B cell (primary cell): ENCODE results near the gene ZNF646. TPM values are rescaled to one million over a fixed set of nuclear protein-coding genes. Genes with fewer than 3 reads are reported as not detected.

Source experiments
- ATAC-seq: fragments of 200-7000 bp; cut with Tn5 transposase; one replicate; pipeline ENCODE4 v1.10.0; 2021; ENCODE audit warnings: low read depth, mild to moderate bottlenecking, moderate number of reproducible peaks, moderate library complexity
- CTCF ChIA-PET: fragments of 350-600 bp; sonication (Branson Sonifier 250); formaldehyde crosslinking; loops from one replicate; lab custom pipeline; 2021; ENCODE audit warnings: antibody characterized with exemption, inconsistent platforms; lab: Charles Lee
- POLR2A ChIA-PET: fragments of 350-600 bp; sonication (Branson Sonifier 250); formaldehyde crosslinking; loops from one replicate; lab custom pipeline; 2021; ENCODE audit warnings: antibody characterized with exemption; lab: Charles Lee
- DNase-seq: peaks from one replicate; pipeline ENCODE4 v3.0.0; 2013
- H2AFZ ChIP-seq: 2 replicates; pipeline ENCODE4 v1.6.1; 2012; ENCODE audit warnings: mild to moderate bottlenecking, low read depth, low read length; ENCODE audit not compliant: insufficient read depth, poor library complexity, severe bottlenecking
- H3K27ac ChIP-seq, 2 donors: 1 replicate in 1 of 2; 2 replicates in 1 of 2; pipeline ENCODE4 v1.5.1; 2012 to 2013; ENCODE audit warnings: low read length in 2 of 2, mild to moderate bottlenecking in 2 of 2, moderate library complexity in 1 of 2
- H3K27me3 ChIP-seq, 4 experiments: fragments of 200-600 bp in 1 of 4; sonication (generic) in 1 of 4; replicated peaks in 1 of 4; 1 replicate in 2 of 4; 2 replicates in 2 of 4; pipeline versions ENCODE4 v1.6.1 to v1.7.0; 2013 to 2016; ENCODE audit warnings: low read length in 3 of 4, mild to moderate bottlenecking in 2 of 4, mixed read lengths in 1 of 4, moderate library complexity in 1 of 4; ENCODE audit not compliant: insufficient read depth in 4 of 4, control insufficient read depth in 3 of 4; ENCODE audit errors: control extremely low read depth in 1 of 4
- H3K36me3 ChIP-seq, 2 experiments: replicated peaks in 1 of 2; 1 replicate in 1 of 2; 2 replicates in 1 of 2; pipeline versions ENCODE4 v1.6.1 to v1.7.1; 2013; ENCODE audit warnings: low read length in 1 of 2; ENCODE audit not compliant: insufficient read depth in 2 of 2, control insufficient read depth in 1 of 2; ENCODE audit errors: control extremely low read depth in 1 of 2, extremely low read depth in 1 of 2
- H3K4me1 ChIP-seq, 2 donors: fragments of 200-600 bp in 1 of 2; sonication (generic) in 1 of 2; 1 replicate in 1 of 2; 2 replicates in 1 of 2; pipeline versions ENCODE4 v1.5.1 to v1.6.1; 2013 to 2017; ENCODE audit warnings: low read length in 2 of 2; ENCODE audit not compliant: control insufficient read depth in 2 of 2, insufficient read depth in 2 of 2
- H3K4me2 ChIP-seq: replicated peaks from 2 replicates; pipeline ENCODE3; 2012; ENCODE audit warnings: mild to moderate bottlenecking, low read depth, low read length; ENCODE audit not compliant: poor library complexity, severe bottlenecking
- H3K4me3 ChIP-seq, 5 experiments: fragments of 200-600 bp in 1 of 5; sonication (generic) in 1 of 5; 1 replicate in 3 of 5; 2 replicates in 2 of 5; pipeline versions ENCODE4 v1.5.1 to v1.7.0; 2011 to 2016; ENCODE audit warnings: low read length in 4 of 5, mild to moderate bottlenecking in 4 of 5, low read depth in 2 of 5, control low read depth in 1 of 5, moderate library complexity in 1 of 5; ENCODE audit not compliant: insufficient read depth in 1 of 5; ENCODE audit errors: control extremely low read depth in 1 of 5, extremely low read depth in 1 of 5
- H3K79me2 ChIP-seq: fragments of 200-600 bp; sonication (generic); one replicate; pipeline ENCODE4 v1.6.0; 2016; ENCODE audit warnings: low read length; ENCODE audit not compliant: control insufficient read depth, insufficient read depth
- H3K9ac ChIP-seq: fragments of 200-600 bp; sonication (generic); 2 replicates; pipeline ENCODE4 v1.6.1; 2017; ENCODE audit warnings: mild to moderate bottlenecking, low read length, moderate library complexity
- H3K9me3 ChIP-seq, 3 donors: one replicate each; pipeline versions ENCODE4 v1.6.1 to v1.7.1; 2013; ENCODE audit warnings: low read length in 2 of 3; ENCODE audit not compliant: control insufficient read depth in 2 of 3, insufficient read depth in 1 of 3; ENCODE audit errors: control extremely low read depth in 1 of 3
- H4K20me1 ChIP-seq: 2 replicates; pipeline ENCODE4 v1.6.0; 2012; ENCODE audit warnings: mild to moderate bottlenecking, low read length; ENCODE audit not compliant: insufficient read depth, control insufficient read depth, poor library complexity, severe bottlenecking
- H3K27ac Mint-ChIP-seq: one replicate; pipeline ENCODE4 v1.8.0; 2021; ENCODE audit warnings: mixed read lengths
- H3K27me3 Mint-ChIP-seq: one replicate; pipeline ENCODE4 v1.8.0; 2021; ENCODE audit warnings: mixed read lengths
- H3K4me1 Mint-ChIP-seq: one replicate; pipeline ENCODE4 v1.8.0; 2021; ENCODE audit warnings: mixed read lengths
- H3K4me3 Mint-ChIP-seq: one replicate; pipeline ENCODE4 v1.8.0; 2021; ENCODE audit warnings: mixed read lengths
- H3K9me3 Mint-ChIP-seq: one replicate; pipeline ENCODE4 v1.8.0; 2022; ENCODE audit warnings: mixed read lengths; ENCODE audit not compliant: insufficient read depth
- EZH2 ChIP-seq: IDR thresholded peaks from 2 replicates; pipeline ENCODE4 v1.6.1; 2012; ENCODE audit warnings: borderline replicate concordance, low read depth, mild to moderate bottlenecking, moderate library complexity, low read length; ENCODE audit not compliant: insufficient read depth, poor library complexity, severe bottlenecking
- WGBS: methylation state at CpG from one replicate; pipeline ENCODE4 v1.1.5; 2013; ENCODE audit warnings: missing lambda C conversion rate; ENCODE audit not compliant: insufficient coverage; 5-methylcytosine and 5-hydroxymethylcytosine counted together
- intact Hi-C: fragments of 100-400 bp; cut with micrococcal nuclease; formaldehyde crosslinking; loops from one replicate; pipeline ENCODE4 v1.10.0; 2022
- polyA plus RNA-seq: library from polyadenylated mRNA; depleted of rRNA; stranded (reverse); fragments of >200 nt; gene quantifications from 2 replicates; pipeline ENCODE4 v1.2.3, GENCODE V29; 2012
- total RNA-seq, 2 donors: library from RNA; stranded (reverse); fragments of 120-200 nt in 1 of 2; gene quantifications; 1 replicate in 1 of 2; 2 replicates in 1 of 2; pipeline versions ENCODE4 v1.2.3 to v1.2.4, GENCODE V29; 2013 to 2022
- TF ChIP-seq, protein P1 (sequence below): fragments of 200-600 bp; IDR thresholded peaks from one replicate; pipeline ENCODE4 v1.8.0; 2022; ENCODE audit warnings: antibody characterized with exemption, mild to moderate bottlenecking

Gene ZNF646
- total and polyA plus RNA-seq, 2 donors (not counting 1 experiment from before 2014, with no cell fraction given), result 14.7 to 45.9 TPM

DNA sequence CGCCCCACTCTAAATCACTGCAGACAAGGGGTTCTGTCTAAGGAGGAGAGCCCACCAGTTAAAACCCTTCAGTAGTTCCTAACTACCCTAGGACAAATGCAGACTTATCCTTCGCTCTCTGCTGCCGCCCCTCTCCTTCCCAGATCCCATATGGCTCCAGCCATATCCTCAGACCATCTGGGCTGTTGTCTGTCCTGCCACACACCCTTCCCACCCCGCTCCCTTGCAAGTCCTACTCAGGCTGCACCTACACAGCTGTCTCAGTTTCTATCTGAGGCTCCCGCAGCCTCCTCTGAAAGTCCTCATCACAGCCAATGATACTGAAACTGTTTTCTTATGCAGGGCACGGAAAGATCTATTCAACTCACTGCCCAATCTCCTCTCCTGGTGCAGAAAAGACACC lies 33.2 kb downstream of the ZNF646 start:
- H3K36me3 ChIP-seq, result peaks cover 0 to 26% of the 10 kb centered on the region in 2 experiments
- no peak overlapping the region for H3K9ac ChIP-seq
- Mint-ChIP-seq H3K27me3 (no peaks in the 10 kb centered on the region), H3K4me3 (peak overlapping the region; percentile 91), H3K9me3 (no peaks in the 10 kb centered on the region), H3K27ac (peak overlapping the region; percentile 82), H3K4me1 (peaks cover 21% of the 10 kb centered on the region)
- 78% methylated on average over 6 of the region's 6 CpGs for WGBS
- DNase-seq, result no peak
- intact Hi-C loops, result loop anchor here (10.0 kb wide), 1 partner anchor 77 kb away; the partner anchor contains the start of gene FUS
- ATAC-seq, result no peak
- H3K27me3 ChIP-seq, result no peaks in the 10 kb centered on the region
- H3K4me1 ChIP-seq, result peaks cover 7 to 18% of the 10 kb centered on the region in 2 donors
- H3K79me2 ChIP-seq, result peaks cover 10% of the 10 kb centered on the region
- peak overlapping the region; percentile 100 for H3K4me2 ChIP-seq
- no peaks in the 10 kb centered on the region for H3K9me3 ChIP-seq
- H2AFZ ChIP-seq, result peak overlapping the region; percentile 92
- ChIA-PET CTCF (interaction anchor here (1.0 to 1.2 kb wide), 3 partner anchors 10 to 35 kb away, joined by 3 to 4 read pairs (median 3); partner anchors contain the start of gene KAT8), POLR2A (interaction anchor here (1.1 kb wide), 1 partner anchor 10 kb away, joined by 3 read pairs; the partner anchor contains the start of gene KAT8)
- H3K27ac ChIP-seq, result no peak overlapping the region
- no peak for TF ChIP-seq EZH2
- TF ChIP-seq, protein P1, sequence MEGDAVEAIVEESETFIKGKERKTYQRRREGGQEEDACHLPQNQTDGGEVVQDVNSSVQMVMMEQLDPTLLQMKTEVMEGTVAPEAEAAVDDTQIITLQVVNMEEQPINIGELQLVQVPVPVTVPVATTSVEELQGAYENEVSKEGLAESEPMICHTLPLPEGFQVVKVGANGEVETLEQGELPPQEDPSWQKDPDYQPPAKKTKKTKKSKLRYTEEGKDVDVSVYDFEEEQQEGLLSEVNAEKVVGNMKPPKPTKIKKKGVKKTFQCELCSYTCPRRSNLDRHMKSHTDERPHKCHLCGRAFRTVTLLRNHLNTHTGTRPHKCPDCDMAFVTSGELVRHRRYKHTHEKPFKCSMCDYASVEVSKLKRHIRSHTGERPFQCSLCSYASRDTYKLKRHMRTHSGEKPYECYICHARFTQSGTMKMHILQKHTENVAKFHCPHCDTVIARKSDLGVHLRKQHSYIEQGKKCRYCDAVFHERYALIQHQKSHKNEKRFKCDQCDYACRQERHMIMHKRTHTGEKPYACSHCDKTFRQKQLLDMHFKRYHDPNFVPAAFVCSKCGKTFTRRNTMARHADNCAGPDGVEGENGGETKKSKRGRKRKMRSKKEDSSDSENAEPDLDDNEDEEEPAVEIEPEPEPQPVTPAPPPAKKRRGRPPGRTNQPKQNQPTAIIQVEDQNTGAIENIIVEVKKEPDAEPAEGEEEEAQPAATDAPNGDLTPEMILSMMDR, result no peak
- no peak overlapping the region for H3K4me3 ChIP-seq
- H4K20me1 ChIP-seq, result peaks cover 4% of the 10 kb centered on the region
